Activated gamma-delta T cell treated with anti-CD3 and anti-CD28 coated beads, Interleukin-2, amount 50 U/mL, for 16 hours (primary cell): ENCODE data around the gene A3GALT2.
"Not testable (repeated sequence)": the region's sequence is repeated elsewhere in the genome, so short reads cannot be mapped to it uniquely, and the experiment has no call there.

ENCODE experiments used
- DNase-seq: peaks from one replicate; pipeline ENCODE4 v3.0.0-alpha.2; 2020; ENCODE audit warnings: low read depth

Gene A3GALT2

GRCh38 chr1:33292726-33293340, 28.1 kb downstream of the A3GALT2 start:
- DNase-seq: no peak

GRCh38 chr1:33290615-33291014, 30.3 kb downstream of the A3GALT2 start:
- not testable (repeated sequence) for DNase-seq

GRCh38 chr1:33289858-33290154, 31.1 kb downstream of the A3GALT2 start:
- no peak for DNase-seq

- DNase-seq: no peak
Observed at GRCh38 chr1:33288976-33289857, 31.7 kb downstream of the A3GALT2 start.

- no peak for DNase-seq
Observed at GRCh38 chr1:33287317-33287716, 33.6 kb downstream of the A3GALT2 start.

GRCh38 chr1:33286451-33287185, 34.3 kb downstream of the A3GALT2 start:
- DNase-seq: no peak

GRCh38 chr1:33284049-33284448, 36.8 kb downstream of the A3GALT2 start:
- DNase-seq: no peak

GRCh38 chr1:33282791-33283190, 38.1 kb downstream of the A3GALT2 start:
- DNase-seq: no peak

- no peak for DNase-seq
Observed at GRCh38 chr1:33281554-33282303, 39.2 kb downstream of the A3GALT2 start.

GRCh38 chr1:33280091-33280661, 40.7 kb downstream of the A3GALT2 start:
- DNase-seq: no peak

DNA sequence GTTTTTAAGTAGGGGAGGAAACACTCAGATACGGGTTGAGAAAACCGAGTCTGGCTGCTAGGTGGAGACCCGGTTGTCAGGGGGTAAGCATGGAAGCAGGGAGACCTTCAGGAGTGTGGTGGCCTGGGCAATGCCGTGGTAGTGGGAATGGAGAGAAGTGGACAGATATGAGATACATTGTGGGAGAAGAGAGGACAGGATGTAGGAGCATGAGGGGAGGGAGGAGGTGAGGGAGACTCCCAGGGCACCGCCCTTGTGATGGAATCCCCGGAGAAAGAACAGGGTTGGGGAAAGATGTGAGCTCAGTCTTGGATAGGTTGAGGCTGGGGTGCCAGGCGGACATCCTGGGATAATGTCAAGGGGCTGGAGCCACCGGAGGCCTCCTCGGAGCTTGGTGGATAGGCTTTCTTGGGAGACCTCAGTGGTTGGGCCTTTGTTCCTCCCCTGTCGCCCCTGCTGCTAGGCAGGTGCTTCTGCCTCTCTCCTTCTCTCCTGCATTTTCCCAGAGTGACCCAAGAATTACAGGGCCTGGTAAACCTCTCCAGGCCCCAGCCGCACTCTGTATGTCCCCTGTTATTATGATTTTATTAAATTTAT, 43.3 kb downstream of the A3GALT2 start:
- DNase-seq: no peak

DNA sequence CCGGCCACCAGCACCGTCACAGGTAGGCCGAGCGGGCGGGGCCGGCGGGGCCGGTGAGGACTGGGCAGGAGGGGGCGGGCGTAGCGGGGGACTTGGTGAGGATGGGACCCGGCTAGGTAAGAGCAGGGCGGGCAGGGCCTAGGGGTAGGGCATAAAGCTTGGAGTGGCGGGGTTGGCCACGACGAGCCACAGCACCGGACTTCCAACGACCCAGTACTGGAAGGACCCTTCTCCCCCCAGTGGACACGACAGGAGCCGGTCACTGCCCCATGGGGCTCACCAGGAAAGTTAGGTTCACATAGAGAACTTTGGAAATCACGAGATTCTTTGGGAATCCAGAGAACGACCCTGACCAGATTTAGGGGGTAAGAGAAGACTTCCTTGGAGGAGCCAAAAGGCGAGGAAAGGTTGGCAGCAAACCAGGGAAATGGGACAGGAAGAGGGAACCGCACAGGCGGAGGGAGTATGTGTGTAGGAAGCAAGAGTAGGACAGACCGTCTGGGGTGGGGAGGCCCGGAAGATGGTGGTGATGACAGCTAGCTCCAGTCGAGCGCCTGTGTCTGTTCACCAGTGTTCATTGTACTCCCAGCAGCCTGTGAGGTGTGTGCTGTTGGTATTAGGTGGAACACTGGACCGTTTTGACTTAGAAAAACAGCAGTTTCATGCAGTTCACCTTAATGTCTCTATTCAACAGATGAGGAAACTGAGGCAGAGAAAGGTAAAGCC, 44.2 kb downstream of the A3GALT2 start:
- DNase-seq: no peak

GRCh38 chr1:33275706-33276572, 45.0 kb downstream of the A3GALT2 start:
- DNase-seq: no peak

DNA sequence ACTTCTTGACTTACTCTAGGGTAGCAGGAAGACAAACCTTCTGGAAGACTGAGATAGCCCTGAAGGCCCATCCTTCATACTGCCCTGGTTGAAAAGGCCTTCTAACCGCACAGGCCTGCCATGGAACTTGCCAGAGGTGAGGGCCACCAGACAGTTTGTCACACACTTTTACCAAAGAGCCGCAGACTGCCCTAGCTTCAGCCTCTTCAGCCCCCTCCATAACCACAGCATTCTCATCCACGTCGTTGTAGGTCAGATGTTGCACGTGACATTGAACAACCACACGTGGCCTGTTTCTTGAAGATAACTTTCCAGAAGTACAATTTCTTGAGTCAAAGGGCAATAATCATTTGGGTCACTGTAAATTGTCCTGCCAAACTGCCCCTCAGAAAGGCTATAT, 45.7 kb downstream of the A3GALT2 start:
- DNase-seq: no peak

DNA sequence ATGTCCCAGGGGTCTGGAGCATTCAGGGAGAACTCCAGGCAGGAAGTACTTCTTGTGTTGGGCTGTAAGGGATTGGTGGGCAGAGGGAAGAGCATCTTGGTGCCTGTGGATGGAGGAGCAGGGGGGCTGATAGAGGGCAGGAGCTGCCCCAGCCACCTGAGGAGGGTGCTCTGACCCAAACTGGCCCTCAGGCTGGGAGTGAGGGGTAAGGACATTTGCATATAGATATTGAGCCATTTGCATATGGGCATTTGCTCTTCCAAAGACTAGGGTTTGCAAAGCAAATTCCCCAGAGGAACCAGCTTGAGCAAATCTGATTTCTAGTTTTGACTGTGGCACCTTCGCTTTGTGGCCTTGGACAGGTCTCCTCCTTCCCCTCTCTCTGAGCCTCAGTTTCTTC, 46.5 kb downstream of the A3GALT2 start:
- no peak for DNase-seq

- no peak for DNase-seq
Observed at GRCh38 chr1:33273961-33274371, 46.9 kb downstream of the A3GALT2 start.

DNA sequence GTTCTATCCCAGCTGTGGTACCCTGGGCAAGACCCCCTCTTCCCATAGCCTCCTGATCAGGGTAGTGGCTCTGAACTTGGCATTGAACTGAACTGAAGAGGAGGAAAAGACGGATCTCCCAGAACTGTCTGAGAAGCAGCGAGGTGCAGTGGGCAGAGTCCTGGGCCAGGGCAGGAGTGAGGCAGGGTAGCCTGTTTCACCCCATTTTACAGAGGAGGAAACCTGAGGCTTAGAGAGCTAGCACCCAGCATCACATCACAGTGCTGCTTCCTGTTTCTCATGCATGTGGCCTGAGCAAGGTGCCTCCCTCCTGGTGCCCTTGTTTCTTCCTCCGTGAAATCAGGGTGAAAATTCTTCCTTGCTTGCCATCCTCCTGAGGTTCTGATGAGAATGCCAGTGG, 47.5 kb downstream of the A3GALT2 start:
- no peak for DNase-seq

GRCh38 chr1:33272930-33273329, 48.0 kb downstream of the A3GALT2 start:
- no peak for DNase-seq

GRCh38 chr1:33272509-33272908, 48.4 kb downstream of the A3GALT2 start:
- no peak for DNase-seq
